Placental epithelial cell (primary cell): ENCODE results near the gene MAL. TPM values are rescaled to one million over a fixed set of nuclear protein-coding genes. Genes with fewer than 3 reads are reported as not detected.

Experiments
- small RNA-seq: library from RNA; depleted of rRNA; stranded (forward); fragments of <200 nt; gene quantifications from one replicate; pipeline ENCODE3, GENCODE V24; 2012
- total RNA-seq: library from RNA; depleted of rRNA; stranded (reverse); fragments of >200 nt; gene quantifications from 2 replicates; pipeline ENCODE4 v1.2.3, GENCODE V29; 2012

MAL gene
- total RNA-seq: 0.76 and 1.6 TPM in 2 replicates

DNA sequence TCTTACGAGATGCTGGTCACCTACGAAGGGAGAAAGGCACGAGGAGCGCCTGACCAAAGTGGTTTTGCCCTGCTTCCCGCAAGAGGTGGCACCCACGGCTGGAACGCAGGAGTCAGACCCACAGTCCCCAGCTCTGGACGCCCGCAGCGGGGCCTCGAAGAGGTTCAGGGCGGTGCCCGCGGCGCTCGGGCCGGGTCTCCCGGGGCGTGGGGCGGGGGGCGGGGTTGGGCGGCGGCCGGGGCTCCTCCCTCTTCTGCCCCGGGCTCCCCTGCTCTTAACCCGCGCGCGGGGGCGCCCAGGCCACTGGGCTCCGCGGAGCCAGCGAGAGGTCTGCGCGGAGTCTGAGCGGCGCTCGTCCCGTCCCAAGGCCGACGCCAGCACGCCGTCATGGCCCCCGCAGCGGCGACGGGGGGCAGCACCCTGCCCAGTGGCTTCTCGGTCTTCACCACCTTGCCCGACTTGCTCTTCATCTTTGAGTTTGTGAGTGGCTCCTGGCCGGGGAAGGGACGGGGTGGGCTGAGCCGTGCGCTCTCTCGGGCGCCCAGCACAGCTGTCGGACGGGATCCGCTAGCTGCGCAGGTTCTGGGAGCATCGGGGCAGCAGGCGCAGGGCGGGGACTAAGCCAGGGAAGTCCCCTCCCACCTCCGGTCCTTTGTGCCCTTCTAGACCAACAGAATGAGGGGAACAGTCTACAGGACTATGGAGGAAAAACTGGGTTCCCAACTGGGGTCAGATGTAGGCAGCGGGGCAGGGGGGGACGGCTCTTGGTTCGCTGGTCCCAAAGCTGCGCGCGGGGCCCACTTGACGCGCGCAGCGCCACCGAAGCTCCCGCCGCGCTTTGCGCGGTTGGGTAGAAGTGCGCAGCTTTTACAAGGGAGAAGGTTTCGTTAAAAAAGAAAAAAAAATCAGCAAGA is at the start of gene MAL:
Gene MAL, plus strand, starts transcription at position 303 of the 914 bp plus-strand sequence. Its CDS starts 85 bp downstream, at position 388.

Small RNA genes within 50 kb of the gene (small RNA-seq; reads per million reads assigned to genes)
- gene RN7SL575P: not detected

Other genes with a start within 250 kb of the MAL start
- gene TEKT4, start 154.3 kb upstream of the MAL start, total RNA-seq: not detected in 2 replicates
- 20.4 and 21.1 TPM in 2 replicates for gene MRPS5, start 96.1 kb downstream of the MAL start, total RNA-seq
- gene ZNF514, start 134.1 kb downstream of the MAL start, total RNA-seq: 10.5 and 19.2 TPM in 2 replicates
- gene ZNF2, start 140.1 kb downstream of the MAL start, total RNA-seq: 7.5 and 9.8 TPM in 2 replicates
- gene ZNF892, start 181.8 kb downstream of the MAL start, total RNA-seq: 18.5 and 20.7 TPM in 2 replicates
- gene PROM2, start 248.7 kb downstream of the MAL start, total RNA-seq: 101 and 124 TPM in 2 replicates